Keratinocyte (primary cell): ENCODE data around the gene CDC25A.
"Not testable (repeated sequence)": the region's sequence is repeated elsewhere in the genome, so short reads cannot be mapped to it uniquely, and the experiment has no call there.

Experiments used
- EZH2 ChIP-seq: IDR thresholded peaks from one replicate; pipeline ENCODE4 v1.6.1; 2012; ENCODE audit warnings: inconsistent platforms, mild to moderate bottlenecking, low read length, moderate library complexity
- TF ChIP-seq, protein P1 (sequence below), 3 experiments: IDR thresholded peaks in 1 of 3; conservative IDR thresholded peaks in 1 of 3; optimal IDR thresholded peaks in 1 of 3; 2 replicates in 2 of 3; 3 replicates in 1 of 3; pipeline versions ENCODE3 to v1.5.1; 2011; ENCODE audit warnings: low read length in 3 of 3, mild to moderate bottlenecking in 3 of 3, moderate library complexity in 2 of 3, control low read depth in 1 of 3, inconsistent platforms in 1 of 3; ENCODE audit not compliant: insufficient read depth in 2 of 3; ENCODE audit errors: extremely low read depth in 1 of 3

DNA sequence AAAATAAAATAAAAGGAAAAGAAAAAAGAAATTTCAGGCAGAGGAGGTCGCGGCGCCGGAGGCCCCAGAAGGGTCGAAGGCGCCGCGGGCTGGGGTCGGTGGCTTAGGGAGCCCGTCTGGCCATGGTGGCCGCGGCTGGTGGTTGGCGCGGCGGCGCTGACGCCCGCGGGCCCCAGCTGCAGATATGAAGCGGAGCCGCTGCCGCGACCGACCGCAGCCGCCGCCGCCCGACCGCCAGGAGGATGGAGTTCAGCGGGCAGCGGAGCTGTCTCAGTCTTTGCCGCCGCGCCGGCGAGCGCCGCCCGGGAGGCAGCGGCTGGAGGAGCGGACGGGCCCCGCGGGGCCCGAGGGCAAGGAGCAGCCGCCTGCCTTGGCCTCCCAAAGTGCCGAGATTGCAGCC lies 22.3 kb upstream of the CDC25A start:
- TF ChIP-seq, protein P1, sequence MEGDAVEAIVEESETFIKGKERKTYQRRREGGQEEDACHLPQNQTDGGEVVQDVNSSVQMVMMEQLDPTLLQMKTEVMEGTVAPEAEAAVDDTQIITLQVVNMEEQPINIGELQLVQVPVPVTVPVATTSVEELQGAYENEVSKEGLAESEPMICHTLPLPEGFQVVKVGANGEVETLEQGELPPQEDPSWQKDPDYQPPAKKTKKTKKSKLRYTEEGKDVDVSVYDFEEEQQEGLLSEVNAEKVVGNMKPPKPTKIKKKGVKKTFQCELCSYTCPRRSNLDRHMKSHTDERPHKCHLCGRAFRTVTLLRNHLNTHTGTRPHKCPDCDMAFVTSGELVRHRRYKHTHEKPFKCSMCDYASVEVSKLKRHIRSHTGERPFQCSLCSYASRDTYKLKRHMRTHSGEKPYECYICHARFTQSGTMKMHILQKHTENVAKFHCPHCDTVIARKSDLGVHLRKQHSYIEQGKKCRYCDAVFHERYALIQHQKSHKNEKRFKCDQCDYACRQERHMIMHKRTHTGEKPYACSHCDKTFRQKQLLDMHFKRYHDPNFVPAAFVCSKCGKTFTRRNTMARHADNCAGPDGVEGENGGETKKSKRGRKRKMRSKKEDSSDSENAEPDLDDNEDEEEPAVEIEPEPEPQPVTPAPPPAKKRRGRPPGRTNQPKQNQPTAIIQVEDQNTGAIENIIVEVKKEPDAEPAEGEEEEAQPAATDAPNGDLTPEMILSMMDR (optimal IDR thresholded peaks at IDR 0.05 in 1 of 3, IDR thresholded peaks at IDR 0.05 in 1 of 3, conservative IDR thresholded peaks at IDR 0.05 in 1 of 3; ENCODE audit: extremely low read depth in 1 of 3, insufficient read depth in 2 of 3, low read length in 3 of 3) = not testable (repeated sequence)
- not testable (repeated sequence) for TF ChIP-seq EZH2
